SK-N-SH treated with all-trans-retinoic acid at 6 μM for 48 hours (cell line): ENCODE data around the gene ZNF771.

ENCODE experiments used
- ATAC-seq: fragments of 200-7000 bp; cut with Tn5 transposase; 3 replicates; pipeline ENCODE4 v1.9.1; 2020; ENCODE audit warnings: mild to moderate bottlenecking, moderate library complexity
- ARNTL ChIP-seq: fragments of 450-650 bp; formaldehyde crosslinking; IDR thresholded peaks from 2 replicates; pipeline ENCODE4 v1.5.0; 2020; ENCODE audit warnings: low read depth, mild to moderate bottlenecking, moderate library complexity, borderline replicate concordance
- BACH2 ChIP-seq: fragments of 250-450 bp; sonication (Bioruptor Pico); IDR thresholded peaks from 2 replicates; pipeline ENCODE4 v1.9.0; 2021; ENCODE audit warnings: mild to moderate bottlenecking, borderline replicate concordance
- CSDC2 ChIP-seq: fragments of 250-450 bp; sonication (Bioruptor Pico); IDR thresholded peaks from 2 replicates; pipeline ENCODE4 v1.5.0; 2020; ENCODE audit warnings: mild to moderate bottlenecking, moderate library complexity
- GLIS3 ChIP-seq: fragments of 250-450 bp; sonication (Bioruptor Pico); IDR thresholded peaks from 2 replicates; pipeline ENCODE4 v1.5.0; 2020; ENCODE audit warnings: mild to moderate bottlenecking, moderate library complexity
- ISL1 ChIP-seq: fragments of 250-450 bp; sonication (Bioruptor Pico); IDR thresholded peaks from 2 replicates; pipeline ENCODE4 v2.1.2; 2022; ENCODE audit warnings: mild to moderate bottlenecking, moderate library complexity
- OSR1 ChIP-seq: fragments of 250-450 bp; sonication (Bioruptor Pico); IDR thresholded peaks from 2 replicates; pipeline ENCODE4 v1.8.0; 2022; ENCODE audit warnings: moderate library complexity, mild to moderate bottlenecking, inconsistent platforms
- PPARA ChIP-seq: fragments of 250-450 bp; sonication (Bioruptor Pico); IDR thresholded peaks from 2 replicates; pipeline ENCODE4 v1.5.0; 2020; ENCODE audit warnings: mild to moderate bottlenecking, borderline replicate concordance
- RARB ChIP-seq: fragments of 250-450 bp; sonication (Bioruptor Pico); IDR thresholded peaks from 2 replicates; pipeline ENCODE4 v1.8.0; 2021; ENCODE audit warnings: mild to moderate bottlenecking, moderate library complexity
- SNAI2 ChIP-seq: fragments of 250-450 bp; sonication (Bioruptor Pico); IDR thresholded peaks from 2 replicates; pipeline ENCODE4 v1.5.0; 2020; ENCODE audit warnings: mild to moderate bottlenecking, moderate library complexity
- TCF4 ChIP-seq: fragments of 250-450 bp; sonication (Bioruptor Pico); IDR thresholded peaks from 2 replicates; pipeline ENCODE4 v1.8.0; 2021; ENCODE audit warnings: mild to moderate bottlenecking, moderate library complexity, borderline replicate concordance
- TOX ChIP-seq: fragments of 250-450 bp; sonication (Bioruptor Pico); IDR thresholded peaks from 2 replicates; pipeline ENCODE4 v1.8.0; 2021; ENCODE audit warnings: mild to moderate bottlenecking, moderate library complexity, borderline replicate concordance
- ZFP3 ChIP-seq: fragments of 250-450 bp; sonication (Bioruptor Pico); IDR thresholded peaks from 2 replicates; pipeline ENCODE4 v1.5.0; 2020; ENCODE audit warnings: mild to moderate bottlenecking, moderate library complexity
- ZFP30 ChIP-seq: fragments of 450-650 bp; formaldehyde crosslinking; IDR thresholded peaks from 2 replicates; pipeline ENCODE4 v1.5.0; 2022; ENCODE audit warnings: mild to moderate bottlenecking, moderate library complexity
- ZNF565 ChIP-seq: fragments of 450-650 bp; formaldehyde crosslinking; conservative IDR thresholded peaks from 2 replicates; pipeline ENCODE4 v1.5.0; 2020; ENCODE audit warnings: low read depth, mild to moderate bottlenecking, moderate library complexity
- ZNF70 ChIP-seq: fragments of 450-650 bp; formaldehyde crosslinking; IDR thresholded peaks from 2 replicates; pipeline ENCODE4 v1.5.0; 2020; ENCODE audit warnings: mild to moderate bottlenecking, moderate library complexity
- ZNF8 ChIP-seq: fragments of 450-650 bp; formaldehyde crosslinking; IDR thresholded peaks from 2 replicates; pipeline ENCODE4 v1.5.0; 2020; ENCODE audit warnings: mild to moderate bottlenecking, moderate library complexity
- TF ChIP-seq, protein P1 (sequence below): fragments of 250-450 bp; sonication (Bioruptor Pico); IDR thresholded peaks from 2 replicates; pipeline ENCODE4 v1.5.1; 2021; ENCODE audit warnings: mild to moderate bottlenecking, moderate library complexity
- TF ChIP-seq, protein P2 (sequence below): fragments of 250-450 bp; sonication (Bioruptor Pico); IDR thresholded peaks from 2 replicates; pipeline ENCODE4 v1.5.1; 2020; ENCODE audit warnings: low read depth, mild to moderate bottlenecking, moderate library complexity

Gene ZNF771

DNA sequence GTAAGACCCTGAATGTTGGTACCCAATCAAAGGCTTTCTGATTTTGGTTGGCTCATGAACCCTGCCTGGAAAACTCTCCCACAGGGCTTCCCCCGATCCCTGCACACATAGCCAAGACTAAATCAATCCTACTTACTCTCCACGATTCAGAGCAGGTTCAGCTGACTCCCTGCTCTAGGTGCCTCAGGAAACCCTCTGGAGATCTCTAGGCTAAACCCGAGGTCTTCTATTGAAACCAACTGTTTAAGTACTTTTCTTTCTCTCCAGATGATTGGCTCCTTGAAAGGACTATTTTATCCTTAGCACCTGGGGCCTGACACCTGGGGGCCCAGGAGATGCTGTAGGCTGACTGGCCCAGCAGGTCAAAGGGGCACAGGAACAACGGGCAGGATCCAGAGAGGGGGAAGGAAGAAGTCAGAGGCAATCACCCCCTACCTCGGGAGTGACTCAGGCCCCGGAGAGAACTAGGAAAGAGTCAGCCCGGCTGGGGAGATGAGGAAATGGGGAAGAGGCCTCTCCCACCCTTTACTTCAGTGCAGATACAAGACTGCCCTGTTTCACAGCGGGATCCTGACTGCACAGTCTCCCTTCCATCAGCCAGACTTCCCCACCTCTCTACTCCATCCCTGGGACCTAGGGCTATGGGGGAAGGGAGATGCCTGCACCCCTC is 39.1 kb upstream of the ZNF771 start:
- ATAC-seq: no peak
- TF ChIP-seq ZFP30 (CRISPR knock-in tag): no peak
- no peak for TF ChIP-seq OSR1 (CRISPR knock-in tag)
- TF ChIP-seq, protein P1, sequence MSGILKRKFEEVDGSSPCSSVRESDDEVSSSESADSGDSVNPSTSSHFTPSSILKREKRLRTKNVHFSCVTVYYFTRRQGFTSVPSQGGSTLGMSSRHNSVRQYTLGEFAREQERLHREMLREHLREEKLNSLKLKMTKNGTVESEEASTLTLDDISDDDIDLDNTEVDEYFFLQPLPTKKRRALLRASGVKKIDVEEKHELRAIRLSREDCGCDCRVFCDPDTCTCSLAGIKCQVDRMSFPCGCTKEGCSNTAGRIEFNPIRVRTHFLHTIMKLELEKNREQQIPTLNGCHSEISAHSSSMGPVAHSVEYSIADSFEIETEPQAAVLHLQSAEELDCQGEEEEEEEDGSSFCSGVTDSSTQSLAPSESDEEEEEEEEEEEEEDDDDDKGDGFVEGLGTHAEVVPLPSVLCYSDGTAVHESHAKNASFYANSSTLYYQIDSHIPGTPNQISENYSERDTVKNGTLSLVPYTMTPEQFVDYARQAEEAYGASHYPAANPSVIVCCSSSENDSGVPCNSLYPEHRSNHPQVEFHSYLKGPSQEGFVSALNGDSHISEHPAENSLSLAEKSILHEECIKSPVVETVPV (CRISPR knock-in tag): no peak
- no peak for TF ChIP-seq TCF4 (CRISPR knock-in tag)
- no peak for TF ChIP-seq ZNF8 (CRISPR knock-in tag)
- TF ChIP-seq RARB (CRISPR knock-in tag): no peak
- no peak for TF ChIP-seq ARNTL (CRISPR knock-in tag)
- no peak for TF ChIP-seq ZNF70 (CRISPR knock-in tag)
- no peak for TF ChIP-seq BACH2 (CRISPR knock-in tag)

DNA sequence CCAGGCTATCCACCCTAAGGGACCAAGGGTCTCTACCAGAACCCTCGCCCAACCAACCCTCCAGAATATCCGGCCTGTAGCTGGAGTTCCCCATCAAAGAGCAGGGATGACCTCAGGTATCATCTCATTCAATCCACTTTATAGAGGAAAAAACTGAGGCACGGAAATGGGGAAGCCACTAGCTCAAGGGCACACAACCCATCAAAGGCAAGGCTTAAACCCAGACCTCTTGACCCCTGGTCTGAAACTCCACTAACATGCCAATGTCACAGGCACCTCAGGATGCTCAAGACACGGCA is 38.7 kb upstream of the ZNF771 start:
- no peak for TF ChIP-seq ZNF565 (CRISPR knock-in tag)
- TF ChIP-seq SNAI2: no peak
- ATAC-seq: no peak

DNA sequence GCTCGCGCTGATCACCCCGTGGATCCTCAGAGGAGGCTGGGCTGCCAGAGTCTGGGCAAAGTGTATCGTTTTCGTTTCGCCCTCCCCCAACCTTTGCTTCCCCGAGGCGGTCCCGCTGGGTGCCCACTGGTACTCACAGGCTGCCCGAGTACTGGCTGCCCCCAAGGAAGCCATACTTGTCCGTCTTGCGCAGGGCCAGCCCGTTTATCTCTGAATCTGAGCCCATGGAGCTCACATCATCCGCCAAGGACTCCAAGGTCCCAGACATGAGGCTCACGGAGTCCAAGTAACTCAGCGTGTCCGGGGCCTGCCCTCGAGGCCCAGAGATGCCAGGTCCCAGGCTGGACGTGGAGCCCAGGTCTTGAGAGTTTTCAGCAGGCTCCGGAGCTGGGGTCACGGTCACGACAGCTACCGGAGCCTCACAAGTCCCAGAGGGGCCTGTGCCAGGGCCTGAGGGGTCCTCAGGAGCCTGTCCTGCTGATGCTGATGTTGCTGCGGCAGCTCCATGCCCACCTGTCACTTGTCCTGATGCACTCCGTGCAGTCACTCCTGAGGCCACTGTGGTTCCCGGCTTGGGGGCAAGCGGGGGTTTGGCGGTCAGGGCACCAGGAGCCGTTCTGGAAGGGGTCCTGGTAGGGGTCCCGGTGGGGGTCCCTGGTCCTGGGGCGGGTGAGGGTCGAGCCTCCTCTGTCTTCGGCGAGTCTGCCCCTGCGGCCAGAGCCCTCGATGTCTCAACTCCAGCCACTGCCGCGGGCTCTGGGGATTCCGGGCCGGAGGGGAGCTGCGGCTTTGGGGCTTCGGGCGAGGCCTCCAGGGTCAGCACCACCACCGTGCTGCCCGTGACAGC is 38.1 kb upstream of the ZNF771 start:
- ATAC-seq: no peak
- TF ChIP-seq ARNTL (CRISPR knock-in tag) (no peak), ZNF8 (CRISPR knock-in tag) (no peak), GLIS3 (no peak), BACH2 (CRISPR knock-in tag) (no peak)
- TF ChIP-seq, protein P1 (CRISPR knock-in tag): no peak

DNA sequence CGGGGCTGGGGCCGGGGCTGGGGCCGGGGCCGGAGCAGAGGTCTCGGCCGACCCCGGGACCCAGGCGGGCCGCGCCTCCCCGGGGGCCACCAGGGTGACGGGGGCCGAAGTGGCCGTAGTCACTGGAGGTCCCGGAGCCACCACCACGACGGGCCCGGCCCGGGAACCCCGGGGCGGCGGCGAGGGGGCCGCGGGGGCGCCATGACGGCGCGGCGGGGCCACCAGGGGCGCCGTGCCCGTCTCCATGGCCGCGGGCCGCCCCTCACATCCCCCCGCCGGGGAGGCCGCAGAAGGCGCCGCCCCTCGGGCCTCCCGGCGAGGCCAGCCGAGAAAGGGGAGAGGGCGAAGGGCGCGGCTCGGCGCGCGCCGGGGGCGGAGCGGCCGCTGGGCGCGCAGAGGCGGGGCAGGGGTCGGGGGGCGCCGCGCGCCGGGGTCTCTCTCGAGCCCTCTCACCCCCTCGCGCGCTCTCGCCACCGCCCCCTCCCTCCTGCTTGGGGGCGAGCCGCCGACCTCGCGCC is 37.4 kb upstream of the ZNF771 start:
- TF ChIP-seq SNAI2 (no peak), BACH2 (CRISPR knock-in tag) (no peak), ISL1 (CRISPR knock-in tag) (no peak), TCF4 (CRISPR knock-in tag) (no peak), ZNF8 (CRISPR knock-in tag) (no peak)
- TF ChIP-seq, all 23 proteins: peak for 0
- no peak for ATAC-seq

GRCh38 chr16:30370456-30371247 is 36.8 kb upstream of the ZNF771 start, which contains the start of gene TBC1D10B:
TBC1D10B (minus strand) TSS chr16:30370494; CDS start chr16:30370183, 311 bp downstream.
- no peak for TF ChIP-seq ZNF70 (CRISPR knock-in tag)
- ATAC-seq: peak; percentile 92

- ATAC-seq: no peak
- TF ChIP-seq PPARA (CRISPR knock-in tag) (no peak), SNAI2 (no peak), ISL1 (CRISPR knock-in tag) (no peak), ZFP3 (CRISPR knock-in tag) (no peak), ZNF8 (CRISPR knock-in tag) (no peak), CSDC2 (CRISPR knock-in tag) (no peak), TOX (CRISPR knock-in tag) (no peak), ZNF70 (CRISPR knock-in tag) (no peak), TCF4 (CRISPR knock-in tag) (no peak)
- TF ChIP-seq, protein P1 (CRISPR knock-in tag): no peak
- TF ChIP-seq, protein P2, sequence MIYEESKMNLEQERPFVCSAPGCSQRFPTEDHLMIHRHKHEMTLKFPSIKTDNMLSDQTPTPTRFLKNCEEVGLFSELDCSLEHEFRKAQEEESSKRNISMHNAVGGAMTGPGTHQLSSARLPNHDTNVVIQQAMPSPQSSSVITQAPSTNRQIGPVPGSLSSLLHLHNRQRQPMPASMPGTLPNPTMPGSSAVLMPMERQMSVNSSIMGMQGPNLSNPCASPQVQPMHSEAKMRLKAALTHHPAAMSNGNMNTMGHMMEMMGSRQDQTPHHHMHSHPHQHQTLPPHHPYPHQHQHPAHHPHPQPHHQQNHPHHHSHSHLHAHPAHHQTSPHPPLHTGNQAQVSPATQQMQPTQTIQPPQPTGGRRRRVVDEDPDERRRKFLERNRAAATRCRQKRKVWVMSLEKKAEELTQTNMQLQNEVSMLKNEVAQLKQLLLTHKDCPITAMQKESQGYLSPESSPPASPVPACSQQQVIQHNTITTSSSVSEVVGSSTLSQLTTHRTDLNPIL (CRISPR knock-in tag): no peak
- TF ChIP-seq, all 23 proteins: peak for 0
Observed at GRCh38 chr16:30371248-30371816, 36.1 kb upstream of the ZNF771 start.
